ENCODE results near the gene HMGCL. TPM values are rescaled to one million over a fixed set of nuclear protein-coding genes. Genes with fewer than 3 reads are reported as not detected.
"Not testable (repeated sequence)": the region's sequence is repeated elsewhere in the genome, so short reads cannot be mapped to it uniquely, and the experiment has no call there.

HMGCL gene
- polyA plus RNA-seq, 1 donor, result 70.9 TPM

- DNase-seq, result no peak
Observed at GRCh38 chr1:23799570-23800399, 25.4 kb downstream of the HMGCL start.

- no peak for DNase-seq
Observed at GRCh38 chr1:23799255-23799569, 26.0 kb downstream of the HMGCL start.

DNA sequence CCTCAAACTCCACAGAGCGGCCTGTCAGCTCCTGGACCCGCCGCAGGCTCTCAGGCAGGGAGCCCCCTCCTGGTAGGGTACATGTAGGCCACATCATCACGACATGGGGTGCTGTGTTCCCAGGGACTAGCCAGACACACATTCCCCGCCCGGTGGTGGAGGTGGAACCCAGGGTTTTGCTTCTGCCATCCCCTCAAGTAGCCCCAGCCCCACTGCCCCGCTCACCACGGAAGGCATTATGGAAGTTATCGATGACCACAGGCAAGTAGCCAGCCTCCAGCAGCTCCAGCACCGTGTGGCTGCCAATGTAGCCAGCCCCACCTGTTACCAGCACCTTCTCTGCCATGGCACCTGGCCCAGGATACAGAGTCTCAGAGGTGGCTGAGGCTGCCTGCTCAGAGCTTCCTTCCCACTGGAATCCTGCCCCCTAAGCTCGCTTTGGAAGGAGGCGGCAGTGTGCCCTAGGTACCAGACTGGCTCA is 26.5 kb downstream of the HMGCL start:
- no peak for DNase-seq

DNA sequence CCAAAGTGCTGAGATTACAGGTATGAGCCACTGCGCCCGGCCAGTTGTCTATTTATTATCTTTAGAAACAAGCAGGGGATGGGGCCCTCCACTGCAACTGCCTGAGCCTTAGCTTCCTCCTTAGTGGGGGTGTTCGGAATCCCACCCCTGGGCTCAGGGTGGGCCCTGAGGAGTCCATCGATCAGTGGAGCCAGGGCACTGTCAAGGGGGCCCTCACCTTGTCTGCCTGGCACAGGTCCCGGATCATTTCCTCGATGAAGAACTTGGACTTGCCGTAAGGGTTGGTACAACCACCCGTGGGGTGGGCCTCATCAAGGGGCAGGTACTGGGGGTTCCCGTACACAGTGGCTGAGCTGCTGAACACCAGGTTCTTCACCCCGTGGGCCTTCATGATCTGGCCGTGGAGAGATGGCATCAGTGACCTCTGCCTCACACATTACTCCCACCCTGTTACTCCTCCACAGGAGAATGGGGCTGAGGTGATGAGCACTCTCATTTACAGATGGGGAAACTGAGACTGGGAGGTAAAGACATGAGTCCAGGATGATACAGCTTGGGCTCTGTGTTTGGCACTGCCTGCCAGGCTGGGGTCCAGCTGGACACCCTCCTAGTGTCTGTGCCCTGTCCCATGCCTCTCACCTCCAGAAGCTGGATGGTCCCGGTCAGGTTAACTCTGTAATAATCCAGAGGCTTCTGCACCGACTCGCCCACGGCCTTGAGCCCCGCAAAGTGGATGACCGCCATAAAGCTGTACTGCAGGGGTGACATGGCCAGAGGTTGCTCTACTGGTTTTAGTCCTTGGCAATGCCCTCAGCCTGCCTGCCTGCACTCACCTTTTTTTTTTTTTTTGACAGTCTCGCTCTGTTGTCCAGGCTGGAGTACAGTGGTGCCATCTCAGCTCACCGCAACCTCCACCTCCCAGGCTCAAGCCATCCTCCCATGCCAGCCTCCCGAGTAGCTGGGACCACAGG is 27.5 kb downstream of the HMGCL start:
- DNase-seq, result no peak

DNA sequence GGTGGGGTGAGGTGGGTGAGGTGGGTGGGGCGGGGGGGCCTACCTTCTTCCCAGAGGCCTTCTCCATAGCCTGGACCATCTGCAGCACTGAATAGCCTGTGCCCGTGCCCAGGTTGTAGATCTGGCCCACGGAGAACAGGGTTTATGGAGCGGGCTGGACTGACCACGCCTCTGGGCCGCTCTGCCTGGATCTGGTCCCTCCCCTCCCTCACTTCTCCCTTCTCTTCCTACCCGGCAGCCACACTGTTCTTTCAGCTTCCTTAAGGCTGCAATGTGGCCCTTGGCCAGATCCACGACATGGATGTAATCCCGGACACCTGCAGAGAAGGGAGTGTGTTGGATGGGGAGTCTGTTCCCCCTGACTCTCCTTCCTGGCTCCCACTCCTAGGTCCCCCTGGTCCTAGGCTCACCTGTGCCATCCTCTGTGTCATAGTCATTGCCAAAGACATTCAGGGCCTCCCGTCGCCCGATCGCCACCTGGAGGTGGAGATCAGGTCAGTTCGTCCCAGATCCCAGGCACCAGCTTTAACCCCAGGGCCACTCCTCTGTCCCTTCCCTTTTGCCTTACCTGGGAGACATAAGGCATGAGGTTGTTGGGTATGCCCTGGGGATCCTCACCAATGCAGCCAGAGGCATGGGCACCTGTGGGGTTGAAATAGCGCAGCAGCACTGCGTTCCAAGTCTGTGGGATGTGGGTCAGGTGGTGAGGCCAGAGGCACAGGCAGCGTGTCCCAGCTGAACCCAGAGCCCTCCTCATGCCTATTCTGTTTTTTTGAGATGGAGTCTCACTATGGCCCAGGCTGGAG is 28.6 kb downstream of the HMGCL start:
- DNase-seq, result no peak

DNA sequence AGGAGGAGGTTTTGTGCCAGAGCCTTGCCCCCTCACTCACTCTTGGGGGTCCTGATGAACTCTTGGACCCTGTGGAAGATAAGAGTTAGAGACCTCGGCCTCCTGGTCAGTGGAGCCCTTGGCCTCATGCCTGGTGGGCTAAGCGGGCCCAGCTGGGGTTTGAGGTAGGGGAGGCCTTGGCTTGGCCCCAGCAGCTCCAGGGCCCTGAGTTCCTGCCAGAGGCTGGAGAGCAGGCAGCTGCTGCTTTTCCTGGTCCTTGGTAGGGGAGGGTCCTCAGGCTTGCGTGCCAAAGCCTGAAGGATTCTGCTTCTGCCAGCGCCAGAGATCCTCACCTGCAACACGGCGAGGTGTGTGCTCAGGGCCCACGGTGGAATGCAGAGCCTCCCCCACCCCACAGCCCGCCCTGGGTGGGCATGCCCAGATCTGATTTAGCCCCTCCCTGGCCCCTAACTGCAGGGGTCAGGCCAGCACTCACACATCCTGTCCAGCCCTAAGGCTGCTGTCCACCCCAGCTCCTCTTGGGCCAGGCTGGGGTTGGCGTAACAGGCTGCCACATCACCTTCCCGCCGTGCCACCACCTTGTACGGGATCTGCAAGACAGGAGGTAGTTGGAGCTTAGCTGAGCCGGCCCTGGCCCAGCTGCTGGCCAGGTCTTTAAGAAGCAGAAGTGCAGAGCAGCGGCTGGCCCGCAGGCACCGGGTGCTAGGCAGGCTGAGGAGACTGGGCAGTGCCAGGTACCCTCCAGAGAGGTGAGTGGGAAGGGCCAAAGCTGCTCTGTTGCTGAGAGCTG is 29.4 kb downstream of the HMGCL start:
- DNase-seq, result no peak

DNA sequence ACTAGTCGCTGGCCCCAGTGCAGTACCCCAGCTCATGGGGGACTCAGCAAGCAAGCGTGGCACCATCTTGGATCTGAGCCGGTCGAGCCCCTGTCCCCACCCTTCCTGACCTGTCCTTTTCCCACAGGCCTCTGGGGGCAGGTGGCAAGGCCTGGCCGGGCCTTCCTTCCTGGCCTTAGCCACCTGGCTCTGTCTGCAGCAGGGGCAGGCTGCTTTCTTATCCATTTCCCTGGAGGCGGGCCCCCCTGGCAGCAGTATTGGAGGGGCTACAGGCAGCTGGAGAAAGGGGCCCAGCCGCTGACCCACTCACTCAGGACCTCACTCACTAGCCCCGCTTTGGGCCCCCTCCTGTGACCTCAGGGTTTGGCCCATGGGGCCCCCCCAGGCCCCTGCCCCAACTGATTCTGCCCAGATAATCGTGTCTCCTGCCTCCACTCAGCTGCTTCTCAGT is 30.5 kb downstream of the HMGCL start:
- not testable (repeated sequence) for DNase-seq

- no peak for DNase-seq
Observed at GRCh38 chr1:23793861-23794731, 31.1 kb downstream of the HMGCL start.

DNA sequence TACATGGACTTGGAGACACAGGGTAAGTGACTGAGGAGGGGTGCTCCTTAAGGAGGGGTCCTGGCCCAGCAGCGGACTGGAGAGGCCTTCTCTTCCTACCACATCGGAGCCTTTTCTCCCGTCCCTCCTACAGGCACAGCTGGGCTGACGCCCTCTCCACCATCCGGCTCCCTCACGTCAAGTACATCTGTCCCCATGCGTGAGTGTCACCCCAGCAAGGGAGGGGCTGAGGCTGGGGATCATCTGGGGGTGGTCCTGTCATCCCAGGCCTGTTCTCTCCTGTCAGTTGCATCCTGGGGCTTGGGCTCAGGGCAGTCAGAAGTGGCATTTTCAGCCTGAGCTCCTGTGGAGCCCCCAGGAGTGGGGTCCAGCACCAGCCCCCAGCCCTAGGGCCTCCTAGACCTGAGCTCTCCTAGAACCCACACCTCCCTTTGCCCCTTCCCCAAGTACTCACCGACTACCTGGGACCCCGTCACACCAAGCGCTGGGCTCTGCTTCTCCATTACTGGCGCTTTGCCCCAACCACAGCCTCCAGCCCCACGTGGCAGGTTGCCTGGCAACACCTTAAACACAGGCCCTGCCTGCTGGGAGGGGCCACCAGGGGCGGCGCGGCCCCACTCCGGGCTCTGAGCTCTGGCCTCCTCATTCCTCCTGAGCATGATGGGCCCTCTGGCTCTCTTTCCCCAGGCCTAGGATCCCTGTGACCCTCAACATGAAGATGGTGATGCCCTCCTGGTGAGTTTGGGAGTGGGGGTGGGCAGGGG is 32.0 kb downstream of the HMGCL start:
- no peak for DNase-seq

DNA sequence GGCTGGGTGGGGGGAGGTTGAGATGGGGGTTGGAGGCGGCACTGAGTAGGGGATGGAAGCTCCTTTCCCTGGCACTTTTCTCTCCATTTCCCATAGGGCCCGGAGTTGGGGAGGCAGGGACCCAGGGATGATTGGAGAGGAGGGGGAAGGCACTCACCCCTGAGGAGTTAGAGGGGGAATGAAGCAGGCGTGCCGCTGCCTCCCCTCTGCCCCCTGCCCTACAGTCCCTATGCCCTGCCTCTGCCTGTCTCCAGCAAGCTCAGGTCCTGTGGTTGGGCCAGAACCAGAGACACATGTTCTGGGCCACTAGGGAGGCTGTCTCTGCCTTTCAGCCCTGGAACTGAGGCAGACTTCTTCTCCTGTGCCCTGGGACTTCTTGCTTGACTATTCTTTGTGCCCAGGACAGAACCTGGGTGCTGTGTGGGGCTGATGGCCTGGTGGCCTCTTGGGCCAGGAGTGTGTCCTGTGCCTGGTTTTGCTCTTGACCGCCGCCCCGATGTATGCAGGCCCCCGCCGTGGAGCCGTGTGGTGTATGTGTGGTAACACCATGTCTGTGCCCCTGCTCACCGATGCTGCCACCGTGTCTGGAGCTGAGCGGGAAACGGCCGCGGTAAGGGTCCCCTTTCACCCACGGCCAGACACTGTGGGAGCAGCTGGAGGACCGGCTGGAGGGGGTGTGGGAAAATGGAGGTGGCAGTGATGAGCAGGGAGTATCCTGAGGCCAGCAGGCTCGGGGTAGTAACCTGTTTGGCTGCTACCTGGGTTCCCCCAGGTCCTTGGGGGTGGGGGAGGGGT is 32.9 kb downstream of the HMGCL start:
- no peak for DNase-seq

DNA sequence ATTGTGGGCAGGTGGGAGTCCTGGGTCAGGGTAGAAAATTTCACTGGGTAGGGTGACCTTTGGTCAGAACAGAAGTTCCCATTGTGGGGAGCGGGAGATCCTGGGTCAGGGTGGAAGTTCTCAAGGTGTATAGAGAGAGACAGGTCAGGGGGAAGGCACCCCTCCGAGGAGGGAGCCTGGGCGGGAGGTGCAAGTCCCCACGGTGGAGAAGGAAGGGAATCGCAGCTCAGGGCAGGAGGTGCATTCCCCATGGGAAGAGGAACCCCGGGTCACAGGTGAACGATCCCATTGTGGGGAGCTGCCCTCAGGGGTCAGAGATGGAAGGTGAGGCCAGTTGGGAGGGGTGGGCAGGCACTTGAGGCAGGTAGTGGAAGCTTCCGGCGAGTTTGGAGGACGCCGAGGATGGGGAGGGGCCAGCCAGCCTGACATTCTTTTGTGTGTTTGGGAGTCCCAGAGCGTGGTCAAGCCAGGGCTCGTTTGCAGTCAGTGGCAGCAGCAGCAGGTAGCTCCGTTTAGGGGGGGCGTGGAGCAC is 33.6 kb downstream of the HMGCL start:
- DNase-seq, result no peak

DNA sequence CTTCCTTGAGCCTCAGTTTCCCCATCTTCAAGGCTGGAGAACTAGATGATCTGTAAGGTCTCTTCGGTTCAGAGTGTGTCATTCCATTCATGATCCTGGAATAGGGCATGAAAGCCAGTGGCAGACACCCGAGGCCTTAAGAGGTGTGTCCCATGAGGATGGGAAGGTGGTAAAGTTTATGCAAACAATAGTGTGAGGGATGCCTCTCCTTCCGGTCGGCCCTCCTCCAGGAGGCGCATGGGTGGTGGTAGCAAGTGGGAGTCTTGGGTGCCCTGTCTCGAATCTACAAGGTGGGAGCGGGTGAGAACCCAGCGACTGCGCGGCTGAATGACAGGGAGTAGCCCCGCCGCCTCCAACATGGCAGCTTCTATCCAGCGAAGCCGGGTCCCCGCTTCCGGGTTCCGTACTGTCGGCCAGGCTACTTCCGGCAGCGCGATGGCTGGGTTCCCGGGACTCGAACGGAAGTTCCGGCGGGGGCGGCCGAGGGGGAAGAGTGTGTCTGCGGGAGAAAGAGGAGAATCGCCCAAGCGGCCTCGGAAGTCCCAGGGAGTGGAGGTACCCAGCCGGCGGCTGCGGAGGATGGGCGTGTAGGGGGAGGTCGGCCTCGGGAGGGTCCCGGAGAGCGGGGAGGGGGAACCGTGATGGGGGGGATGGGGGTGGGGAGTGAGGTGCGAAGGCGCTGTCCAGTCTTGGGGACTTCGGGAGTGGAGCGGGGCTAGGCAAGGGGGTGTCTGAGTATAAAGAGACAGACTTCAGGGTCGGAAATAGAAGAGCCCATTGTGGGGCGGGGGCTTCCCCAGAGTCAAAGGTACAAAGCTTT is 34.3 kb downstream of the HMGCL start, which contains the start of gene LYPLA2:
TSS of gene LYPLA2 (plus strand) at position 450 of the 820 bp plus-strand sequence. CDS start 1,538 bp downstream, outside the sequence.
- peak; percentile 90 for DNase-seq

DNA sequence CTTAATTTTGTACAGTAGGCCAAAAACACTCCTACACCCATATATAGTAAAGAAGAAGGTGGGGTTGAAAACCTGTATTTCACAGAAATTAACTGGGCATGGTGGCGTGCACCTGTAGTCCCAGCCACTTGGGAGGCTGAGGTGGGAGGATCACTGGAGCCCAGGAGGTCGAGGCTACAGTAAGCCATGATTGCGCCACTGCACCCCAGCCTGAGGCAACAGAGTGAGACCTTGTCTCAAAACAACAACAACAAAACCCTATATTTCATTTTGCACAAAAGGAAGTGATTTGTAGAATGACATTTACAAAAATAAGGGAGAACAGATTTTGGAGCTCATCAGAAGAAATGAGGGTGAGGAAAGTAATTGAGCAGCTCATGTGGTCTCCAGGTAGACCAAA is 36.5 kb downstream of the HMGCL start:
- no peak for DNase-seq

GRCh38 chr1:23787701-23788100 is 37.5 kb downstream of the HMGCL start:
- DNase-seq, result no peak

DNA sequence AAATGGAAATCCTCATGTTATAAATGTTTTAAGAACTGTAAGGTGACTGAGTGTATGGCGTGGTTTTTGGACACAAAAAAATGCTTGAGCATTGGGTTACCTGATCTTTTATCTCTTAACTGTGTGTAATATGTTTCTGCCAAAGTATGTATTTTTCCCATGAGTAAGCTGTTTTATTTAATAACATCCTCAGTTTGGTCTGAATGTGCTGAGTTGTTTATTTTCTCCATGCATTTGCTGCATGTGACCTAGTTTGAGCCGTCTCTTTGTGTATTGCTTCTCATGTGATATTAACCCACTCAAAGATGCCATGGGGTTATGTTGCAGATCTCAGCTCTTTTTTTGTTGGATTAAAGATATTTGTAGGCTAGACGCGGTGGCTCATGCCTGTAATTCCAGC is 40.4 kb downstream of the HMGCL start:
- no peak for DNase-seq

DNA sequence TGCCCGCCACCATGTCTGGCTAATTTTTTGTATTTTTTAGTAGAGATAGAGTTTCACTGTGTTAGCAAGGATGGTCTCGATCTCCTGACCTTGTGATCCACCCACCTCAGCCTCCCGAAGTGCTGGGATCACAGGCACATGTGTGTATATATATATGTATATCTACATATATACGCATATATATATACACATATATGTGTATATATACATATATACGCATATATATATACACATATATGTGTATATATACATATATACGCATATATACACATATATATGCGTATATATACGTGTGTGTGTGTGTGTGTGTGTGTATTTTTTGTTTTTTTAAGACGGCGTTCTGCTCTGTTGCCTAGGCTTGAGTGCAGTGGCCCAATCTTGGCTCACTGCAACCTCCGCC is 42.1 kb downstream of the HMGCL start:
- not testable (repeated sequence) for DNase-seq

- no peak for DNase-seq
Observed at GRCh38 chr1:23779826-23780371, 45.3 kb downstream of the HMGCL start.

Data from left kidney (tissue), 2 donors.